ENCODE data around the gene TSKU.

GRCh38 chr11:76745561-76746207 is 37.5 kb upstream of the TSKU start:
- TF ChIP-seq CTCF (IDR thresholded peaks at IDR 0.05) (no peak), POLR2A (IDR thresholded peaks at IDR 0.05) (no peak)
